GM21717 (cell line): Measurements from ENCODE around the gene PHLDA1.

ENCODE experiments used
- ATAC-seq: cut with Tn5 transposase; IDR thresholded peaks from one replicate; pipeline ENCODE4 v1.9.1; 2021; ENCODE audit warnings: mild to moderate bottlenecking, moderate library complexity; ENCODE audit not compliant: unreplicated experiment

Gene PHLDA1

GRCh38 chr12:76020281-76020680 is 11.3 kb downstream of the PHLDA1 start:
- peak; percentile 56 for ATAC-seq

DNA sequence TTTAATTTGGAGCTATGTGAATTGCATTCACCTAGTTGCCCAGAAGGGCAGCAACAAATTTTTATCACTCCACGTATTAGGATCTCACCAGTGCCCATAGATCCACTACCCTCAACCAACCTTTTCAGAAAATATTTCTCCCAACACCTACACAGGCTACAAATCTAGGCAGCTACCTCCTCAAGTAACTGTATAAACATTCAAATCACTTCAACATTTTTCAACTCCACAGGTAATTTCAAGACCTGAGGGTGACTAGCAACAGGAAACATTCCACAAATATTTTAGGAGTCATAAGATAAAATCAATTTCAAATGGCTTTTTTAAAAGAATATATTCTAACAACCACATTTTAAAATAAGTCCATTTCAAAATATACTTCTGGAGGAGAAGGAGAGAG is 12.9 kb downstream of the PHLDA1 start:
- no peak for ATAC-seq

- no peak for ATAC-seq
Observed at GRCh38 chr12:76018111-76018510, 13.5 kb downstream of the PHLDA1 start.

GRCh38 chr12:76014007-76014406 is 17.6 kb downstream of the PHLDA1 start:
- no peak for ATAC-seq

GRCh38 chr12:76013603-76014002 is 18.0 kb downstream of the PHLDA1 start:
- ATAC-seq: no peak

GRCh38 chr12:76012644-76013043 is 18.9 kb downstream of the PHLDA1 start:
- no peak for ATAC-seq

DNA sequence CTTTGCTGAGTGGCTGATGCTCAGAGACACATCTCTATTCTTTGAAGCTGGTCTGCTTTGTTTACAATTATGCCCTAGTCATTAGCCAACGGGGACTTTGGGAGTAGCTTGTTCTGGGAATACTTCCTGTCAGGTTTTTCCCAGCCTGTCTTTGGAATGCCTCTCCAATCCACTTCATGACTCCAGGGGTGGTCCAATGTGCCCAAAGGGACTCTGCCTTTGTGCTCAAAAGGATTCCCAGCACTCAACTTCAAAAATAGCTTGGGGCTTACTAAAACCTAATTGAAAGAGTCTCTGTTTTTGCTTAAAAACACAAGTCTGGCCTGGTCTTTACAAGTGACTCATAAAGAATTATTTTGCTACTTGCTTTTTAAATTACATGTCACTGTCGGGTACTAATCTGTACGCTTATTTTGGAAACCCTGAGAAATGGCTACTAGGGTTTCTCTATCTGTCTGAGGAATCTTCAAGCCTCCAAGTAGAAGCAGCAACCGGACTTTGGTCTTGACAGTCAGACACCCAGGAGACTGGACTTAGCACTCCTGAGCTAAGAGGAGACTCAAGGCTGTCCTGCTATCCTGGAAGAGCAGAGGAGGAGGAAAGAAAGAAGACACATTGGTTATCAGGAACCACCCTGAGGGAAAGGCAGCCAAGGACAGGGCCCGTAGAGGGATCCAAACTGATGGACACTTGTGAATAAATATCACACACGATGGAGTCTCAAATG is 20.7 kb downstream of the PHLDA1 start:
- no peak for ATAC-seq

GRCh38 chr12:76008428-76008827 is 23.1 kb downstream of the PHLDA1 start:
- no peak for ATAC-seq

GRCh38 chr12:76007640-76008039 is 23.9 kb downstream of the PHLDA1 start:
- no peak for ATAC-seq

- ATAC-seq: no peak
Observed at GRCh38 chr12:76006028-76006925, 25.3 kb downstream of the PHLDA1 start.

DNA sequence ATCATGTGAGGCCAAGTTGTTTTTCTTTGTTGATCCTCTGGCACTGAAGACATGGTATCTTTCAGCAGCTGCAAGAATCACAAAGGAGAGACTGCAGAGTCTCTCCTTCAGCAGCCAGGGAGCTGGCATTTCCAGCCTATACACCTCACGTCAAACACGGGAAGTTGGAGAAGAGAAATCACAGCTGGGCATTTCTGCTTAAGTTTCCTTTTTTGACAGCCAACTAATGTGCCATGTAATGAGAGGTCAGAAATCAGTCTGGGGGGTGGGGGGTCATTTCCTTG is 28.3 kb downstream of the PHLDA1 start:
- ATAC-seq: no peak

GRCh38 chr12:76002598-76003354 is 28.8 kb downstream of the PHLDA1 start:
- no peak for ATAC-seq

DNA sequence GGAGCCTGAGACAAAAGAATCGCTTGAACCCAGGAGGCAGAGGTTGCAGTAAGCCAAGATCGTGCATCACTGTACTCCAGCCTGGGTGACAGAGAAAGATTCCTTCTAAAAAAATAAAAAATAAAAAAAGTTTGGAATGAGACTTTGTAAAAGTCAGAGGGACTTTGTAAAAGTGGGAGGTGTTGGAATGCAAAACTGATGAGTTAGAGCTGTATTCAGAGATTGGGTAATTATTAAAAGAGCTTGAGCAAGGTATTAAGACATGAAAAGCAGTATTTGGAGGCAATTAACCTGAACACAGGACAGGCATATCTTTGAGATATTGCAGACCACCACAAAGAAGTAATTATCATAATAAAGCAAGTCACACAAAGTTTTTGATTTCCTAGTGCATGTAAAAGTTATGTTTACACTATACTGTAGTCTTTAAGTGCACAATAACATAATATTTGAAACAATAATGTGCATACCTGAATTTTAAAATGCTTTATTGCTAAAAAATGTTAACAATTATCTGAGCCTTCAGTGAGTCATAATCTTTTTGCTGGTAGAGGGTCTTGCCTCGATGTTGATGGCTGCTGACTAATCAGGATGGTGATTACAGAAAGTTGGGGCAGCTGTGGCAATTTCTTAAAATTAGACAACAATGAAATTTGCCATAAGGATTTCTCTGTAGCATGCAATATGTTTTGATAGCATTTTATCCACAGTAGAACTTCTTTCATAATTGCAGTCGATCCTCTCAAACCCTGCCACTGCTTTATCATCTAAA is 33.1 kb downstream of the PHLDA1 start:
- no peak for ATAC-seq

DNA sequence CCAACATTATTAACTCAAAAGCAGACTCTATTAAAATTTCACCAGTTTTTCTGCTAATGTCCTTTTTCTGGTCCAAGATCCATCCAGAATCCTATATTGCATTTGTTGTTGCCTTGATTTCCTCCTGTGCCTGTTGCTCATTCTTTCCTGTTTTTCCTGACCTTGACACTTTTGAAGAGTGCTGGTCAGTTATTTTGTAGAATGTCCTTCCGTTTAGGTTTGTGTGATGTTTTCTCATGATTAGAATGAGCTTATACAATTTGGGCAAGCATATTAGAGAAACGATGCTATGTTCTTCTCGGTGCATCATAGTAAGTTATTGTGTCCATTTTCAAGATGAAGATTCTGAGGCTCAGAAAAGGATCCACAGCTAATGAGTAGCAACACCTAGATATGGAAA is 33.9 kb downstream of the PHLDA1 start:
- no peak for ATAC-seq

DNA sequence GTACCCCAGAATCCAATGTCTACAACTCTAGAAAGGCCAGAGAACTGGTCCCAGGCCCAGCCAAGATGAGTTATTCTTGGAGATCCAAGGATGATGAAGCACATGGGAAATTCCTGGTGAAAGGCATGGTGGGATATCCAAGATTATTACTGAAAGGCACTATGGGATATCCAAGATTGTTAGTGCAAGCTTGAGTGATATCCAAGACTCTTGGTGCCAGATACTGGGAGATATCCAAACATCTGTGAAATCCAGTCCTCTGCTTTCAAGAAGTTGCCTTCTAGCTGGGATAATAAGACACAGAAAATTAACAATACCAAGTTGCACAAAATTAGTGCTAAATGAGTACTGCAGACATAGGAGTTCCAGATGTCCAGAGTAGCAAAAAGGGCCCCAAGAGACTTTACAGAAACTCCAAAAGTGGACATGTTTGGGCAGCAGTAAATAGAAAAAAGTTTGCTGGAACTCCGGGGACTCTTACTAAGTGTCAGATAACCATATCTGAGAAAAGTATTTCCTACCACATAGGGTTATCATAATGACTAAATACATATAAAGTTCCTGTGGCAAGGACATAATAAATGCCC is 34.6 kb downstream of the PHLDA1 start:
- ATAC-seq: no peak

DNA sequence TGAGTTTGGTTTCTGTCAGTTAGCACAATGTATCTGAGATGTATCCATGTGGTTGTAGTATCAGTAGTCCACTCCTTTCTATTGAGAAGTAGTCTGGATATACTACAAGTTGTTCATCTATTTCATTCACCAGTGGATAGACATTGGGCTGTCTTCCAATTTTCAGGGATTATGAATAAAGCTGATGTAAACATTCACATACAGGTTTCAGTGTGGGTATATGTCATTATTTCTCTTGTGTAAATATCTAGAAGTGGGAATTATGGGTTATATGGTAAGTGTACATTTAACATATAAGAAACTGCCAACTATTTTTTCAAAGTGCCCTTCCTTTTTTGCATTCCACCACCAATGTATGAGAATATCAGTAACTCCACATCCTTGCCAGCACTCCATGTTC is 35.9 kb downstream of the PHLDA1 start:
- no peak for ATAC-seq

GRCh38 chr12:75994069-75994740 is 37.4 kb downstream of the PHLDA1 start:
- ATAC-seq: no peak

DNA sequence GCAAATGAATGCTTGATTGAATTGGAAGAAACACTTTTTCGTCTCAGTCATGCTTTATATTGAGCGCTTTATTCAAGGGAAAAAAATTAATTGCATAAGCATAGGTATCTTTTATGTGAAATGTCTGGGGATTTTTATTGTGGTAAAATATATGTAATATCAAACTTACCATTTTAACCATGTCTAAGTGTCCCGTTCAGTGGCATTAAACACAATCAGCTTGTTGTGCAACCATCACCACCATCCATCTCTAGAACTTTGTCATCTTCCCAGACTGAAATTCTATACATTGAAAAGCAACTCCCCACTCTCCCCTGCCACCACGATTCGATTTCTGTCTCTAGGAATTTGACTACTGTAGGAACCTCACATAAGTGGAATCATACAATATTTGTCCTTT is 39.8 kb downstream of the PHLDA1 start:
- ATAC-seq: no peak

GRCh38 chr12:75990189-75990912 is 41.2 kb downstream of the PHLDA1 start:
- ATAC-seq: no peak
